Parathyroid adenoma (tissue), 2 donors: ENCODE measurements around the gene CCL16.

Source experiments
- H2AFZ ChIP-seq: fragments of 300-600 bp; sonication (generic); one replicate; pipeline ENCODE4 v1.7.0; 2017; ENCODE audit warnings: antibody characterized with exemption, mild to moderate bottlenecking
- H3K27ac ChIP-seq: fragments of 300-600 bp; sonication (generic); one replicate; pipeline ENCODE4 v1.7.0; 2017
- H3K27me3 ChIP-seq: fragments of 300-600 bp; sonication (generic); one replicate; pipeline ENCODE4 v1.7.0; 2017; ENCODE audit warnings: low read length; ENCODE audit not compliant: control insufficient read depth, insufficient read depth
- H3K36me3 ChIP-seq: fragments of 300-600 bp; sonication (generic); one replicate; pipeline ENCODE4 v1.7.0; 2017; ENCODE audit warnings: low read length; ENCODE audit not compliant: control insufficient read depth, insufficient read depth
- H3K4me1 ChIP-seq: fragments of 300-600 bp; sonication (generic); one replicate; pipeline ENCODE4 v1.7.0; 2017; ENCODE audit warnings: control low read depth
- H3K4me2 ChIP-seq: fragments of 300-600 bp; sonication (generic); one replicate; pipeline ENCODE4 v1.7.0; 2017; ENCODE audit warnings: low read length
- H3K4me3 ChIP-seq: fragments of 300-600 bp; sonication (generic); one replicate; pipeline ENCODE4 v1.7.0; 2017; ENCODE audit warnings: low read depth, low read length
- H3K79me2 ChIP-seq: fragments of 300-600 bp; sonication (generic); one replicate; pipeline ENCODE4 v1.7.0; 2017; ENCODE audit warnings: control low read depth
- H3K9ac ChIP-seq: fragments of 300-600 bp; sonication (generic); one replicate; pipeline ENCODE4 v1.7.0; 2017; ENCODE audit warnings: mild to moderate bottlenecking
- H3K9me3 ChIP-seq: fragments of 300-600 bp; sonication (generic); one replicate; pipeline ENCODE4 v1.7.0; 2017; ENCODE audit warnings: low read length; ENCODE audit not compliant: control insufficient read depth
- TF ChIP-seq, protein P1 (sequence below): fragments of 300-600 bp; sonication (generic); IDR thresholded peaks from one replicate; pipeline ENCODE4 v1.7.0; 2017; ENCODE audit warnings: antibody characterized with exemption, mild to moderate bottlenecking
- donor health status: primary hyperparathyroidism.

Gene CCL16, protein sequence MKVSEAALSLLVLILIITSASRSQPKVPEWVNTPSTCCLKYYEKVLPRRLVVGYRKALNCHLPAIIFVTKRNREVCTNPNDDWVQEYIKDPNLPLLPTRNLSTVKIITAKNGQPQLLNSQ

DNA sequence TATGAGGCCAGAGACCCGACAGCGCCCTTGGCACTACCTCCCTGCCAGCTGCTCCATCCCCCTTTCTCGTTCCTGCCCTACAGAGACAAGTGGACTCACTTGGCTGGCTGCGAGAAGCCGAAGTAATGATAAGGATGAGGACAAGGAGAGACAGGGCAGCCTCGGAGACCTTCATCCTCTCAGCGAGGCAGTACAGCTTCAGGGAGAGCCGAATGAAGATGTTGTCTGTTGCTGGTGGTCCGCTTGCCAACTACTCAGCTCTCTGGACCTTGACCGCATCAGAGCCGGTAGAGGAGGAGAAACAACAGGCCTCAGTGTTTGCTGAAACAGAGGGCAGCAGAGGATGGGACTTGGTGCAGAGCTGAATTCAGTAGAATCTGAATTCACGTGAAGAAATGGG is at the start of gene CCL16:
Gene CCL16 (minus strand): TSS at position 252 of the 400 bp plus-strand sequence. CDS start 77 bp downstream, at position 175.
- H3K27ac ChIP-seq: no peak within 1 kb of the TSS
- TF ChIP-seq, protein P1, sequence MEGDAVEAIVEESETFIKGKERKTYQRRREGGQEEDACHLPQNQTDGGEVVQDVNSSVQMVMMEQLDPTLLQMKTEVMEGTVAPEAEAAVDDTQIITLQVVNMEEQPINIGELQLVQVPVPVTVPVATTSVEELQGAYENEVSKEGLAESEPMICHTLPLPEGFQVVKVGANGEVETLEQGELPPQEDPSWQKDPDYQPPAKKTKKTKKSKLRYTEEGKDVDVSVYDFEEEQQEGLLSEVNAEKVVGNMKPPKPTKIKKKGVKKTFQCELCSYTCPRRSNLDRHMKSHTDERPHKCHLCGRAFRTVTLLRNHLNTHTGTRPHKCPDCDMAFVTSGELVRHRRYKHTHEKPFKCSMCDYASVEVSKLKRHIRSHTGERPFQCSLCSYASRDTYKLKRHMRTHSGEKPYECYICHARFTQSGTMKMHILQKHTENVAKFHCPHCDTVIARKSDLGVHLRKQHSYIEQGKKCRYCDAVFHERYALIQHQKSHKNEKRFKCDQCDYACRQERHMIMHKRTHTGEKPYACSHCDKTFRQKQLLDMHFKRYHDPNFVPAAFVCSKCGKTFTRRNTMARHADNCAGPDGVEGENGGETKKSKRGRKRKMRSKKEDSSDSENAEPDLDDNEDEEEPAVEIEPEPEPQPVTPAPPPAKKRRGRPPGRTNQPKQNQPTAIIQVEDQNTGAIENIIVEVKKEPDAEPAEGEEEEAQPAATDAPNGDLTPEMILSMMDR: no peak

DNA sequence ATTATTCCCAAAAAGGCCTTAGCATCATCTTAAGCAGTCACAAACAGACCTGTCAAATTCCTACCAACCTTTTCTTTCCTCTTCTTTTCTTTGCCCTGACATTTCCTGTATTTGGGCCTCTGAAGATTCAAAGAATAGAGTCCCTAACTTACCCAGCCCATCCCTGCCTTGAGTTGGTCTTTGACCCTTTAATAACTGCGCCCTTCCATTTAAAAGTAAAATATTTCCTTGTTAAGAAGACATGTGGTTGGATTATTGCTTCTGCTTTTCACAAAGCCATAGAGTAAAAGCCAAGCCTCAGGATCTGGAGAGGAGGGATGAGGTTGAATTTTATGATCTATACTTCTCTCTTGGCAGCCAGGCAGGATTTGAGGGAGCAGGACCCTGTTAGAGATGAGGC is 49.7 kb upstream of the CCL16 start:
- H3K4me2 ChIP-seq: no peak overlapping the region
- H3K36me3 ChIP-seq: no peaks in the 10 kb centered on the region
- H3K27ac ChIP-seq: no peak overlapping the region
- no peak overlapping the region for H3K4me3 ChIP-seq
- TF ChIP-seq, protein P1: no peak
- H3K9ac ChIP-seq: no peak overlapping the region
- H2AFZ ChIP-seq: no peak overlapping the region
- H3K4me1 ChIP-seq: no peaks in the 10 kb centered on the region
- H3K79me2 ChIP-seq: no peaks in the 10 kb centered on the region
- H3K27me3 ChIP-seq: no peaks in the 10 kb centered on the region
- no peaks in the 10 kb centered on the region for H3K9me3 ChIP-seq

More for the DNA sequence above, at the start of gene CCL16:
- no peak within 1 kb of the TSS for H3K4me3 ChIP-seq
- H3K4me1 ChIP-seq: no peaks in the 10 kb centered on the region
- H3K9ac ChIP-seq: no peak within 1 kb of the TSS
- H3K36me3 ChIP-seq: no peaks in the 10 kb centered on the region
- no peaks in the 10 kb centered on the region for H3K9me3 ChIP-seq
- no peaks in the 10 kb centered on the region for H3K79me2 ChIP-seq
- H3K27me3 ChIP-seq: no peaks in the 10 kb centered on the region
- no peak within 1 kb of the TSS for H2AFZ ChIP-seq
- no peak within 1 kb of the TSS for H3K4me2 ChIP-seq

DNA sequence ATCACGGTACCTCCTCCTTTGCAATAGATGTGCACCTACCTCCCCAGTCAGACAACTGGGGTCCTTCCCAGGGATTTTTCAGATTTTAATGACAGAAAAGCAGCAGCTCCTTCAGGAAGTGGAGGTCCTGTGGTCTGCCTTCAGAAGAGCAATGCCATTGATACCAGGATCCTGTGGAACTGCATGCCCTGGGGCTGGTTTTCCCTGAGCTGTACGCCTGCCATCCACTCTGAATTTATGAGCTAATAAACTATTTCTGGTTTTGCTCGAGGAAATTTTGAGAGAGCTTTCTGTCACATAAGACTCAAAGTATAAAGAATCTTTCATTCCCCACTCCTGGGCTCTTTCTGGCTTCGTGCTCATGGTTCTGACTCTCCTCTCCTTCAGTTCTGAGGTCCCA is 46.5 kb upstream of the CCL16 start:
- Histone ChIP-seq H3K9me3 (no peaks in the 10 kb centered on the region), H3K36me3 (no peaks in the 10 kb centered on the region), H3K4me2 (no peak overlapping the region), H3K9ac (no peak overlapping the region), H3K27me3 (no peaks in the 10 kb centered on the region), H3K4me3 (no peak overlapping the region), H2AFZ (no peak overlapping the region), H3K4me1 (no peaks in the 10 kb centered on the region), H3K79me2 (no peaks in the 10 kb centered on the region), H3K27ac (no peak overlapping the region)
- TF ChIP-seq, protein P1: no peak

DNA sequence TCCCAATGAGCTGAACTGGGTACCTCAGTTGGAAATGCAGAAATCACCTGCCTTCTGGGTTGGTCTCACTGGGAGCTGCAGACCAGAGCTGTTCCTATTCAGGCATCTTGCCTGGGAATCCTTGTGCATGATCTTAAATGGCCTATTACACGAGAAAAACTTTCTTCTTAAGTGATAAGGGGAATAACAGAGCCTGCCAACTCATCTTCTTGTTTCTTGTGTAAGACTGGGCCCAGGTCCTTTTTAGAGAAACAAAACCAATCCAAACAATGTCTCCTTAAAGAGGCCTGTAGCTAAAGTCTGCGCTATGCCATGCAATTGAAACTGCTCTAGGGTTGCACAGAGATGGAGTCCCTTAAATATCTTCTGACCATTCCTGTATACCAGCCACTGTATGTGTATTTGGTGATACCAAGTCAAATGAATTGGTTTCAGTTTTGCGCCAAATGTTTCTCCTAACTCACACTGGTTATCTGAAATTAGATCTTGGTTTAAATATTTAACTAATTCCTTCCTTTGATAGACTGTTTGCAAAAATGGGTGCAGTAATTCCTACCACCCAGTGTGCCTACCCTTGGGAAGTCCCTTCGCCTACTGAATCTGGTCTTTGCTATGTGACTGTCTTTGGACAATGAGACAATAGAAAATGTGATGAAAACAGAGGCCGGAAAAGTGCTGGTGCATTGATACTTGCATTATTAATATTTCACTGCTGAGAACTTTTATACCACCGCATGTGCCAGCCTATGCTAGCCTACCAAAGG is 43.0 kb upstream of the CCL16 start:
- Histone ChIP-seq H3K4me1 (no peaks in the 10 kb centered on the region), H2AFZ (no peak overlapping the region), H3K79me2 (no peaks in the 10 kb centered on the region), H3K4me3 (no peak overlapping the region), H3K4me2 (no peak overlapping the region), H3K9ac (no peak overlapping the region), H3K9me3 (no peaks in the 10 kb centered on the region), H3K27ac (no peak overlapping the region), H3K27me3 (no peaks in the 10 kb centered on the region), H3K36me3 (no peaks in the 10 kb centered on the region)
- TF ChIP-seq, protein P1: no peak

DNA sequence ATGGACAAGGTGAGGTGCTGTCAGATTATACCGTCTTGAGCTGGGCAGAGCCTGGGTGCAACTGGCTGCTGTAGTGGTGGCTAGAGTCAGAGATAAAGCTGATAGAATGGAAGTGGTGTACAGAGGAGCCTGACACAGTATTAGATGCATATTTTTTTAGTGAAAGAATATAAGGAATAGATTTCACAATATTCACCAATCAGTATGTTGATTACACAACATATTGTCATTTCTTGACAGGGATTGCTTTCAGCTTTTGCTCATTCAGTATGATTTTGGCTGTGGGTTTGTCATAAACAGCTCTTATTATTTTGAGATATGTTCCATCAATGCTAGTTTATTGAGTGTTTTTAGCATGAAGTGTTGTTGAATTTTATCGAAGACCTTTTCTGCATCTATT is 38.1 kb upstream of the CCL16 start:
- TF ChIP-seq, protein P1: no peak
- no peak overlapping the region for H3K27ac ChIP-seq
- no peak overlapping the region for H3K9ac ChIP-seq
- H3K4me2 ChIP-seq: no peak overlapping the region
- H3K4me1 ChIP-seq: no peaks in the 10 kb centered on the region
- H3K79me2 ChIP-seq: no peaks in the 10 kb centered on the region
- H3K4me3 ChIP-seq: no peak overlapping the region
- H3K36me3 ChIP-seq: no peaks in the 10 kb centered on the region
- no peaks in the 10 kb centered on the region for H3K27me3 ChIP-seq
- no peaks in the 10 kb centered on the region for H3K9me3 ChIP-seq
- no peak overlapping the region for H2AFZ ChIP-seq
